A673 (cell line): ENCODE data around the gene ANKRD37. TPM values are rescaled to one million over a fixed set of nuclear protein-coding genes. Genes with fewer than 3 reads are reported as not detected.

Source experiments
- BruUV-seq: library from RNA; stranded (reverse); fragments of 400-500 nt; replicated peaks from 2 replicates; lab custom pipeline; 2021; lab: Mats Ljungman, UMichigan
- CTCF ChIA-PET: fragments of 300-600 bp; sonication (Branson Sonifier 250); formaldehyde crosslinking; loops from one replicate; lab custom pipeline; 2022; ENCODE audit warnings: antibody characterized with exemption; lab: Charles Lee
- POLR2A ChIA-PET: fragments of 300-600 bp; sonication (Branson Sonifier 250); formaldehyde crosslinking; loops from one replicate; lab custom pipeline; 2022; ENCODE audit warnings: antibody characterized with exemption; ENCODE audit not compliant: low non-redundant PET; lab: Charles Lee
- DNase-seq: peaks from one replicate; pipeline ENCODE4 v3.0.0-alpha.2; 2015; ENCODE audit warnings: low spot score
- H3K27ac ChIP-seq: fragments of 200-600 bp; sonication (generic); 2 replicates; pipeline ENCODE4 v1.5.1; 2016; ENCODE audit warnings: mixed run types, low read depth, mild to moderate bottlenecking, mixed read lengths, antibody characterized with exemption, low read length; ENCODE audit not compliant: poor library complexity, severe bottlenecking
- H3K27me3 ChIP-seq: fragments of 200-600 bp; sonication (generic); replicated peaks from 2 replicates; pipeline ENCODE4 v1.6.1; 2017; ENCODE audit warnings: mixed run types, low read depth, mild to moderate bottlenecking, mixed read lengths, antibody characterized with exemption, low read length; ENCODE audit not compliant: insufficient read depth, poor library complexity
- H3K36me3 ChIP-seq: fragments of 200-600 bp; sonication (generic); 2 replicates; pipeline ENCODE4 v1.6.1; 2016; ENCODE audit warnings: mixed run types, mild to moderate bottlenecking, mixed read lengths, antibody characterized with exemption, low read length; ENCODE audit not compliant: insufficient read depth, poor library complexity, severe bottlenecking
- H3K4me1 ChIP-seq: fragments of 200-600 bp; sonication (generic); 2 replicates; pipeline ENCODE4 v1.6.1; 2017; ENCODE audit warnings: mixed run types, mild to moderate bottlenecking, mixed read lengths, antibody characterized with exemption, low read length; ENCODE audit not compliant: insufficient read depth, poor library complexity, severe bottlenecking
- H3K4me3 ChIP-seq: fragments of 200-600 bp; sonication (generic); 2 replicates; pipeline ENCODE4 v1.5.1; 2016; ENCODE audit warnings: low read depth, mixed run types, mild to moderate bottlenecking, mixed read lengths, low read length; ENCODE audit not compliant: poor library complexity, severe bottlenecking
- H3K9me3 ChIP-seq: fragments of 200-600 bp; sonication (generic); 2 replicates; pipeline ENCODE4 v1.6.1; 2016; ENCODE audit warnings: mixed run types, low read depth, mild to moderate bottlenecking, mixed read lengths, antibody characterized with exemption, low read length; ENCODE audit not compliant: poor library complexity, severe bottlenecking
- CTCF ChIP-seq: fragments of 300-800, 200-600 bp; sonication (generic); conservative IDR thresholded peaks from 2 replicates; pipeline ENCODE4 v1.5.1; 2017; ENCODE audit warnings: low read depth, mild to moderate bottlenecking, antibody characterized with exemption, low read length, moderate library complexity, mixed read lengths
- EZH2 ChIP-seq: fragments of 200-600 bp; sonication (generic); IDR thresholded peaks from 2 replicates; pipeline ENCODE4 v1.6.1; 2017; ENCODE audit warnings: borderline replicate concordance, low read depth, mild to moderate bottlenecking, mixed read lengths, antibody characterized with exemption, low read length; ENCODE audit not compliant: poor library complexity, severe bottlenecking
- intact Hi-C: fragments of 100-400 bp; cut with micrococcal nuclease; formaldehyde crosslinking; loops from one replicate; pipeline ENCODE4 v1.10.0; 2022; ENCODE audit not compliant: unreplicated experiment
- total RNA-seq: library from RNA; stranded (reverse); gene quantifications from 2 replicates; pipeline ENCODE4 v1.2.3, GENCODE V29; 2021

Gene ANKRD37
- total RNA-seq, 1 experiment from 2014 or later = not detected

GRCh38 chr4:185364886-185365285, 31.8 kb upstream of the ANKRD37 start:
- no peaks in the 10 kb centered on the region for H3K36me3 ChIP-seq
- TF ChIP-seq EZH2 = no peak
- TF ChIP-seq CTCF = no peak
- DNase-seq = no peak
- BruUV-seq = no TSS peak
- intact Hi-C loops = no loop called here
- ChIA-PET POLR2A (no interaction called here), CTCF (no interaction called here)
- no peak overlapping the region for H3K27ac ChIP-seq
- no peaks in the 10 kb centered on the region for H3K27me3 ChIP-seq
- H3K4me3 ChIP-seq = no peak overlapping the region
- H3K9me3 ChIP-seq = no peaks in the 10 kb centered on the region
- H3K4me1 ChIP-seq = peaks cover 4% of the 10 kb centered on the region

GRCh38 chr4:185369731-185370130, 26.9 kb upstream of the ANKRD37 start:
- ChIA-PET POLR2A (no interaction called here), CTCF (no interaction called here)
- no peaks in the 10 kb centered on the region for H3K9me3 ChIP-seq
- peaks cover 11% of the 10 kb centered on the region for H3K4me1 ChIP-seq
- no peak for DNase-seq
- no peak for TF ChIP-seq CTCF
- no peak for TF ChIP-seq EZH2
- no TSS peak for BruUV-seq
- intact Hi-C loops = no loop called here
- H3K4me3 ChIP-seq = no peak overlapping the region
- no peak overlapping the region for H3K27ac ChIP-seq
- H3K36me3 ChIP-seq = no peaks in the 10 kb centered on the region
- peaks cover 14% of the 10 kb centered on the region for H3K27me3 ChIP-seq

- H3K9me3 ChIP-seq = no peaks in the 10 kb centered on the region
- H3K36me3 ChIP-seq = no peaks in the 10 kb centered on the region
- POLR2A ChIA-PET = no interaction called here
- no peak for TF ChIP-seq CTCF
- TF ChIP-seq EZH2 = no peak
- peaks cover 14% of the 10 kb centered on the region for H3K27me3 ChIP-seq
- no peak overlapping the region for H3K27ac ChIP-seq
- peak; percentile 38 for DNase-seq
- no peak overlapping the region for H3K4me3 ChIP-seq
- CTCF ChIA-PET = no interaction called here
- BruUV-seq = no TSS peak
- peaks cover 11% of the 10 kb centered on the region for H3K4me1 ChIP-seq
- intact Hi-C loops = no loop called here
Observed at GRCh38 chr4:185370268-185370949, 26.2 kb upstream of the ANKRD37 start.
